Stimulated activated naive B cell treated with anti-CD40 and anti-IgM and Interleukin-4, amounts not matched to agents 10 μg/mL and 1 μg/mL and 100 μg/mL, for 72 hours (primary cell): ENCODE measurements around the gene RBBP8NL.
"Not testable (repeated sequence)": the region's sequence is repeated elsewhere in the genome, so short reads cannot be mapped to it uniquely, and the experiment has no call there.

Experiments
- ATAC-seq, 2 donors: fragments of 150-1000 bp; cut with Tn5 transposase; replicated peaks; 2 replicates each; pipeline ENCODE4 v1.10.0; 2021; ENCODE audit warnings: moderate library complexity in 1 of 2
- DNase-seq: peaks from one replicate; pipeline ENCODE4 v3.0.0; 2021
- H3K27ac Mint-ChIP-seq: one replicate; pipeline ENCODE4 v1.8.0; 2022; ENCODE audit warnings: mild to moderate bottlenecking, mixed read lengths
- H3K27me3 Mint-ChIP-seq, 2 donors: one replicate each; pipeline ENCODE4 v1.8.0; 2022; ENCODE audit warnings: mixed read lengths in 2 of 2
- H3K36me3 Mint-ChIP-seq, 2 donors: one replicate each; pipeline ENCODE4 v1.8.0; 2022; ENCODE audit warnings: mixed read lengths in 2 of 2, mild to moderate bottlenecking in 1 of 2
- H3K4me1 Mint-ChIP-seq, 2 donors: one replicate each; pipeline ENCODE4 v1.8.0; 2022; ENCODE audit warnings: mixed read lengths in 2 of 2, mild to moderate bottlenecking in 1 of 2
- H3K4me3 Mint-ChIP-seq, 2 donors: one replicate each; pipeline ENCODE4 v1.8.0; 2022; ENCODE audit warnings: mild to moderate bottlenecking in 2 of 2, mixed read lengths in 2 of 2, moderate library complexity in 1 of 2
- H3K9me3 Mint-ChIP-seq, 2 donors: one replicate each; pipeline ENCODE4 v1.8.0; 2022; ENCODE audit warnings: mixed read lengths in 2 of 2, mild to moderate bottlenecking in 1 of 2

Gene RBBP8NL

DNA sequence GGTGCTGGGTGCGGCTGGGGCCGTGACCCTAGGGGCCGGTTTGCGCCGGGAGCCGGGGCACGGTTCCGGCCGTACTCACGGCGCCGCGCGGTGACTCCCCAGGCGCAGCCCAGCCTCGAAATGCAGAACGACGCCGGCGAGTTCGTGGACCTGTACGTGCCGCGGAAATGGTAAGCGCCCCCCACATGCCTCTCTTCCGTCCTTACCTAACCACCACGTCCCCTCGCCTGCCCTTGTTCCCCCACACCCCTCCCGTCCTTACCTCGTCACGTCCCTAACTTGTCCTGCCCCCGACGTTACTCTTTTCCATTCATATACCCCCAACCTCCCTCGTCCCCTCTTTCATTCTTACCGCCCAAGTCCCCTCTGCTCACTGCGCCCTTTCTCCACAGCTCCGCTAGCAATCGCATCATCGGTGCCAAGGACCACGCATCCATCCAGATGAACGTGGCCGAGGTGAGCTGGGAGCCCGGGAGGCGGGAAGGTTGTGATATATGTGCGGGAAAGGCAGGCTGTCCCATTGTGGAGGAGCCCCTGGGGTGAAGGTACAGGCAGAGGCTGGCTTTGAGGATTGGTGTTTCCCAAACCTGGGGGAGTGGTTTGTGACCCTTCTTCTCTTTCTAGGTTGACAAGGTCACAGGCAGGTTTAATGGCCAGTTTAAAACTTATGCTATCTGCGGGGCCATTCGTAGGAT is 40.0 kb downstream of the RBBP8NL start:
- Mint-ChIP-seq H3K27me3 (no peaks in the 10 kb centered on the region), H3K36me3 (peaks cover 43 to 61% of the 10 kb centered on the region in 2 donors), H3K4me1 (peaks cover 39 to 69% of the 10 kb centered on the region in 2 donors), H3K9me3 (peaks cover 0 to 1% of the 10 kb centered on the region in 2 donors), H3K27ac (peak overlapping the region; percentile 96), H3K4me3 (peak overlapping the region; percentile 95)
- ATAC-seq = peak; percentile 9 to 17
- no peak for DNase-seq

DNA sequence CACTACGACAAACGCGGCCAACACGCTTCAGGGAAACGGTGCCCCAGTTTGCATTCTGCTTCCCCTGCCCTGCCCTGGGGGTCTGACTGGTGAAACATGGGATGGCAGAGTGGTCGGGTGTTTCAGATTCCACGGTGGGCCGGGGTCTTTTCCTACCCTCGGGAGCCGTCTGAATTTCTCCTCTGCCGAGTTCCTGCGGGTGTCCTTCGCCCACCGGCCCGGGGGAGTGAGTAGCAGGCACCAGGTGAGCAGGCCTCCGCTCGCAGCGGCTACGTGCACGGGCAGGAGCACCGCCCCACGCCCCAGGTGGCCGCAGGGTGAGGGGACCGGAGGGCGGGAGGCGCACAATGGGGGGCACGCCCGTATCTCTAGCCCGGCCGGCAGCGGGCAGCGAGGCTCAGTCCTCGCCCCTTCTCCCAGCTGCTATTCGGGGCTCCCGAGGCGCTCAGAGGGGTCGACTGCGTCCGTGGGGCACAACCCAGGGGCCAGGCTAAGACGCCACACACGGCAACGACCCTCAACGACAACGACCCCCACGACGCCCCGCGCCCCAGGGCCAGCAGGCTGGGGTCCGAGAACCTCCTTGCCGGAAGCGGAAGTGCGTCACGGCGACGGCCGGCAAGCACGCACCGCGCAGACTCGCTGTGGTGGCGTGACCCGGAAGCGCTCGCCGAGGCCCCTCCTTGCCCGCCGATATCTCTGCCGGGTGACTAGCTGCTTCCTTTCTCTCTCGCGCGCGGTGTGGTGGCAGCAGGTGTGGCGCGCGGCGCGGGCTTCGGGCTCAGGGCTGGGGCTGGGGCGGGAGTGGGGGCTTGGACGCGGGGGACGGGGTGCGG is 40.7 kb downstream of the RBBP8NL start, which contains the start of gene RPS21:
Gene RPS21 (plus strand): TSS at position 721 of the 836 bp plus-strand sequence. CDS start 236 bp downstream, outside the sequence.
- Mint-ChIP-seq H3K36me3 (peaks cover 44 to 64% of the 10 kb centered on the region in 2 donors), H3K4me1 (peaks cover 44 to 73% of the 10 kb centered on the region in 2 donors), H3K27ac (peak within 1 kb of the TSS; percentile 96), H3K9me3 (peaks cover 6% of the 10 kb centered on the region in 2 donors), H3K4me3 (peak within 1 kb of the TSS; percentile 95), H3K27me3 (no peaks in the 10 kb centered on the region)
- DNase-seq = peak; percentile 89
- peak; percentile 90 to 95 for ATAC-seq

DNA sequence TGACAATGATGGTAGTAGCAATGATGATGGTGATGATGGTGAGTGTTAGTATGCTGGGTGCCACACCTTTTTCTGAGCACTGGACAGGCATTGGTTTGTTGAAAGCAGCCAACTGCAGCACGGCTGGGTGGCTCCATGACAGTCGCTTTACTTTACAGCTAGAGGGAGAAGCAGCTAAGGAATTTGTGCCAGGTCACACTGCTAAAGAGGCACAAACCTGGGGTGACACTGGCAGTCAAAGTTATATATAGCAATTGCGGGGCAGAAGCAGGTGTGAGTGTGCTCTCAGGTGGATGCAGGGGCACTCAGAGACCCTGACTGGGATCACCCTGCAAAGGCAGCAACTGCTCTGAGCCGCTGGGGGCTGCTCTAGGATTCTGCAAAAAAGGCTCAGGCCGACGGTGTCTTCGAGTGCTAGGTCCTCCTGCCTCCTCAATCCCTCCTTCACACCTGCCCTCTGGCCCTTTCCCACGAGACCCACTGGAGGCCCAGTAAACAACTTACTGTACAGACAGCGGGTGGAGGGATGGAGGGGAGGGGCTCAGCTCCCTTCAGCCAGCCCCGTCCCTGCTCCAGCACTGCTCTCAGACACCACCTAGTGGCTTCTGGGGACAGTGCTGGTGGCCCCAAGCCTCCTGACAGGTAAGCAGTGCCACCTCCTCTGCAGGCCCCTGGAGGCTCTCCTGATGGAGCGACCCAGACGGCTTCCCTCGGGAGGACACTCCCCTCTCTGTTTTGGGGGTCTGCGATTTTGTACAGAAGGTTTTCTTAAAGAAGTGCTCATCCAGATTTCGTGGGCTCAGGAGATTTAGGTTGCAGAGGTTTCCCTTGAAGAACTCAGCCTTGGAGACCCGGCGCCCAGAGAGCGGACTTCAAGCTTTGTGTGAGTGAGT is 44.8 kb downstream of the RBBP8NL start:
- H3K9me3 Mint-ChIP-seq = peaks cover 6% of the 10 kb centered on the region in 2 donors
- DNase-seq = peak; percentile 78
- peak overlapping the region in 1 of 2 donors; percentile 54 for H3K4me3 Mint-ChIP-seq
- no peaks in the 10 kb centered on the region for H3K27me3 Mint-ChIP-seq
- H3K36me3 Mint-ChIP-seq = peaks cover 17 to 26% of the 10 kb centered on the region in 2 donors
- H3K27ac Mint-ChIP-seq = no peak overlapping the region
- peak; percentile 78 to 80 for ATAC-seq
- H3K4me1 Mint-ChIP-seq = peaks cover 25 to 37% of the 10 kb centered on the region in 2 donors

DNA sequence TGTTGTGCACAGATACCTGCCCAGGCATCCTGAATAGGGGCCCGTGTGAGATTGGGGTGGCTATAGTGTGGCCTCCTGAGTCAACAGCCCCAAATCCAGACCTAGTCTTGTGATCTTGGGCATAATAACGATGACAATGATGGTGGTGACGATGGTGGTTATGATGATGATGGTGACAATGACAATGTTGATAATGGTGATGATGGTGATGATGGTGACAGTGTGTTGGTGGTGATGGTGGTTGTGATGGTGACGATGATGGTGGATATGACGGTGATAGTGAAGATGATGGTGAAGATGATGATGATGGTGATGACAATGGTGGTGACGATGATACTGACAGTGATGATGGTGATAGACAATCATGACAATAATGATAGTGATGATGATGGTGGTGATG is 45.5 kb downstream of the RBBP8NL start:
- no peaks in the 10 kb centered on the region for H3K27me3 Mint-ChIP-seq
- H3K4me3 Mint-ChIP-seq = no peak overlapping the region
- peaks cover 14 to 26% of the 10 kb centered on the region in 2 donors for H3K36me3 Mint-ChIP-seq
- H3K27ac Mint-ChIP-seq = no peak overlapping the region
- H3K9me3 Mint-ChIP-seq = peaks cover 6% of the 10 kb centered on the region in 2 donors
- H3K4me1 Mint-ChIP-seq = peaks cover 23 to 35% of the 10 kb centered on the region in 2 donors
- DNase-seq = no peak
- ATAC-seq = no peak

DNA sequence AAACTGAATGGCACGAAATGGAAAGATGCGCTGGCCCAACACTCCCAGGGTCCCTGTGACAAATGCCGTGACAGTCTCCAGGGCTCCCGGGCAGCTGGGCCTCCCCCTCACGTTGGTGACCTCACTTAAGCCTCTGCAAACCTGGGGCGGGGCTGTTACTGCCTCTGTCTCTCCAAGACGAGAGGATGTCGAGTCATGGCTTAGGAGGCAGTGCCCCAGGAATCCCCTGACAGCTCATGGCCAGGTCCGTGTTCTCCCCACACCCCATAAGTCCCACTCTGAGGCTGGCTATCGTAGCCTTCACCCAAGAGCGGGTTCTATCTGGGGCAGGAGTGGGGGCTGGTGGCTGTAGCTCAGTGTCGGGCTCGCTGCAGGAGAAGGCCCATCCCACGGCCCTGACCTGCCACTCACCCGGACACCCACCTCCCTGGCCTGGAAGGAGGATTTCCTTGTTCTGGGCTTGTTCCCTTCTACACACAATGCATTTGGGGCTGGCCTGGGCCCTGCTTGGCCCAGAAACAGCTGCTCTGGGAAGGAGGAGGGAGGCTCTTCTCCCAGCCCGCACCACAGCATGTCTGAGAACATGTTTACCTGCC is 46.0 kb downstream of the RBBP8NL start:
- H3K27ac Mint-ChIP-seq = no peak overlapping the region
- ATAC-seq (no peak), DNase-seq (no peak)
- peaks cover 23 to 35% of the 10 kb centered on the region in 2 donors for H3K4me1 Mint-ChIP-seq
- H3K36me3 Mint-ChIP-seq = peaks cover 14 to 26% of the 10 kb centered on the region in 2 donors
- no peaks in the 10 kb centered on the region for H3K27me3 Mint-ChIP-seq
- H3K4me3 Mint-ChIP-seq = no peak overlapping the region
- H3K9me3 Mint-ChIP-seq = peaks cover 6% of the 10 kb centered on the region in 2 donors

DNA sequence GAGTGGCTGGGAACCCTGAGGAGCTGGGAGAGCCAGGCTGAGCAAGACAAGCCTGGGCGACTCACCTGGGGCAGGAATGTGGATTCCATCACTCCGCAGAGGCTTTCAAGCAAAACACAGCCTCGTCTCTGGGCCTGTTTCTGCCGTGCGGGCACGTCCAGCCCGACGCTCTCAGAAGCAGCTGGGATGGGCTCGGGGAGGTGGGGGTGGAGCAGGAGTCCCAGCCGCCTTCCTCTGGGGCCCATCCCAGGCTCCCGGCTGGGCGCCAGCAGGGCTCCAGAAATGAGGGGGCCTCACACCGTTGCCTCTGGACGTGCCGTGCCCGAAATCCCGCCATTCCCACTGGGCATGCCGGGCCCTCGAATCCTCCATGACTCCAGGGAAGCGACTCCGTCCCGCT is 49.1 kb downstream of the RBBP8NL start:
- H3K4me1 Mint-ChIP-seq = peaks cover 14 to 22% of the 10 kb centered on the region in 2 donors
- H3K27ac Mint-ChIP-seq = no peak overlapping the region
- H3K27me3 Mint-ChIP-seq = no peaks in the 10 kb centered on the region
- ATAC-seq = no peak
- DNase-seq = no peak
- H3K4me3 Mint-ChIP-seq = no peak overlapping the region
- H3K36me3 Mint-ChIP-seq = peaks cover 14 to 16% of the 10 kb centered on the region in 2 donors
- H3K9me3 Mint-ChIP-seq = peaks cover 6% of the 10 kb centered on the region in 2 donors

DNA sequence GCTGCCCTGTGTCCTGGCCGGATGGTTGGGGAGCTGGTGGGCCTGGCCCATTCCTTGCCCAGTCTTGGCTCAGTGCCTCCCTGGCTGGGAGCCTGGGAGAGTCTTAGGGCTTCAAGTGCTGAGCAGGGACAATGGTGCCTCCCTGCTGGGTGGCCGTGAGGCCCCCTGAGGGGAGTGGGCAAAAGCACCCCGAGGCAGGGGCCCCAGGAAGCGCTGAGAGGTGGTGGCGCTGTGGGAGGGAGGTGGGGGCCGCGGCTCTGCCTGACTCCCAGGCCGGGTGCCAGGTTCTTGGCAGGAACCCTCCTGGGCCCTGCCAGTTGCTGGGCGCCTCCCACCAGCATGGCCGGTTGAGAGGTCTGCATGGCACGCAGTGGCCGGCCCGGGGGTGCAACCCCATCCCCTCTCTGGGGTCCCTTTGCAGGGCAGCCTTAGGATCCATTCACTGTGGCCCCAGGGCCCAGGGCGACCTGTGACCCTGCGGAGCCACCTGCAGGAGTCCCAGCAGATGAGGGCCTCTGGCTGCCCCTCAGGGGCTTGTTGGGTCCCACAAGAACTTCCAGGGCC is 49.6 kb downstream of the RBBP8NL start:
- Mint-ChIP-seq H3K4me3 (no peak overlapping the region), H3K9me3 (peaks cover 6% of the 10 kb centered on the region in 2 donors), H3K27me3 (peaks cover 4 to 5% of the 10 kb centered on the region in 2 donors), H3K36me3 (peaks cover 11 to 14% of the 10 kb centered on the region in 2 donors), H3K27ac (no peak overlapping the region), H3K4me1 (peaks cover 12 to 19% of the 10 kb centered on the region in 2 donors)
- DNase-seq (no peak), ATAC-seq (no peak)

DNA sequence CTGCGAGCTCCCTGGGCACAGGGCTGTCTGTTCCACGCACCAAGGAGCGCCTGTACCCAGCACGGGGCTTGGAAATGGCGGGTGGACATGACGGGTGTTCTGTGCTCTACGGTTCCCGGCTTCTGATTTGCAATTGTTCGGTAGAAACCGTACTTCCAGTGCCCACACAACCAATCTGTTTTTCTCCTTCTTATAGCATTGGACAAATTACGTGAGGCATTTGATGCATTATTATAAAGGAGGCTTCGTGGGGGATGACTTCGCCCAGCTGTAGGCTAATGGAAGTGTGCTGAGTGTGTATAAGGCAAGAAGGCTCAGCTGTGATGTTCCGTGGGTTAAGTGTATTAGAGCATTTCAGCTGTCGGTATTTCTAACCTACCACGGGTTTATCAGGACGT is 50.3 kb downstream of the RBBP8NL start:
- DNase-seq (no peak), ATAC-seq (no peak)
- Mint-ChIP-seq H3K27ac (peak overlapping the region; percentile 1), H3K4me3 (no peak overlapping the region), H3K36me3 (peaks cover 6 to 9% of the 10 kb centered on the region in 2 donors), H3K27me3 (peaks cover 5 to 7% of the 10 kb centered on the region in 2 donors), H3K4me1 (peaks cover 9 to 12% of the 10 kb centered on the region in 2 donors), H3K9me3 (peaks cover 3 to 4% of the 10 kb centered on the region in 2 donors)

DNA sequence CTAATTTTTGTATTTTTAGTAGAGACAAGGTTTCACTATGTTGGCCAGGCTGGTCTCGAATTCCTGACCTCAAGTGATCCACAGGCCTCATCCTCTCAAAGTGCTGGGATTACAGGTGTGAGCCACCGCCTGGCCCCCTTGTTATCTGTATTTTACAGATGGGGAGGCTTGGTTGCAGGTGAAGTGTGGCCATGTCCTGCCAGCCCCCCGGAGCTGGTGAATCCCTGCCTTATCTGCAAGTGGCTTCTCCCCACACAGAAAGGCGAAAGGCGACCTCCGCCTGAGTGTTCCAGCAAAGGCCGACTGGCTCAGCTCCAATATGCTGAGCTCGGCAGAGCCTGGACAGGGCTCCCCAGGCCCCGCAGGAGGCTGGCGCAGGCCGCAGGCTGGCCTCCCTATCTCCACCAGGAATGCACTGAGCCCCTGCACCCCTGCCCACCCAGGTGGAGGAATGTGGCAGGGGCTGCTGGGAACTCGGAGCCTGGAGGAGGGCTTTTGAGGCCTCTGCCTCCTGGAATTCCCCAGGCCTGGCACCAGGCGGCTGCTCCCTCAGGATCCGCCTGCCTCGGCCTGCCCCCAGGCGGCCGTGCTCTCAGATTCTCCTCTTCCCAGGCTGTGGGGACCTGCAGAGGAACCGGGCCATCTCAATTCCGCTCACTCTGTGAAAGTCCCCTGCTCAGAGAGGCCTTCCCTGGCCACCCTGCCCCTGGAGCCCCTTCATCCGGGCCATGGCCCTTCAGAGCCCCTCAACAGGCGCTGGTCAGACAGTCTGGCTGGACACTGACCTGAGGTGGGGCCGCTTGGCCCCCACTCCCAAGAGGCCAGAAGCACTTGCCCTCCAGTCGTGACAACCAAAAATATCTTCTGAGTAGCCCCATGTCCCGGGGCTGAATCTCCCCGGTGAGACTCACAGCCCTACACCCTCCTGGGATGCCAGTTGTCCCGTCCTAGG is 51.0 kb downstream of the RBBP8NL start:
- H3K27ac Mint-ChIP-seq = no peak overlapping the region

DNA sequence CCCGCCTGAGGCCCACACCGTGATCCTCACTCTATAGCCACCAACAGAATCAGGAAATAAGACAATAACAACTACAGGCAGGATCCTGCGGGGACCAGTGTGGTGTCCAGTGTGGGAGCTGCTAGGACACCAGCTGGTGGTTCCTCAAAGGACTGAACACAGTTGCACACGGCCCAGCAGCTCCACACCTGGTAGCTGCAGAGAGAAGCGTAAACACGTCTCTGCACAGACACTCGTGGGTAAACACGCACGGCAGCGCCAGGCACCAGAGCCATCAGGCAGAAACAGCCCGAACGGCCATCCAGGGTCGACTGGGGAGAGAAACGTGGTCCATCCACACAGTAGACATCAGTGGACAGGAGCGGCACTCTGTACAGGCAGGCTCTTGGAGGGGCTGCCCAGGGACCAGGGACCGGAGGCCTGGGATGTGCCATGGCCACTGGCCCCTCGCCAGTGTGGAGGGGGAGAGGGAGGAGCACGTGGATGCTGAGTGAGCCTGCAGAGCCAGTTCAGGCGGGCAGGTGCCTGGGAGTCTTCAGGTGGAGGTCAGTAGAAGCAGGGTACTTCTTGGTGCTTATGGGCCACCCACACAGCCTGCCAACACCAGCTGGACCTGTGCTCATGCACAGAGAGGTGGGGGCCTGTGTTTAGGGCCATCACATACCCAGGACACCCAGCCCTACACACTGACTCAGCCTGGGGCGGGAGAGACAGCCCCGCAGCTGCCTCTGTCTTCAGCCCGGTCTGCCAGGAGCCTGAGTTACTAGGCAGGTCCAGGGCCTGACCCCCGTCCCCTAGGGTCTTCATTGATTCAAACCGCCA is 52.8 kb downstream of the RBBP8NL start:
- Mint-ChIP-seq H3K9me3 (no peaks in the 10 kb centered on the region), H3K4me3 (no peak overlapping the region), H3K36me3 (peaks cover 0 to 4% of the 10 kb centered on the region in 2 donors), H3K27me3 (peaks cover 5 to 7% of the 10 kb centered on the region in 2 donors), H3K27ac (no peak overlapping the region), H3K4me1 (peaks cover 10 to 17% of the 10 kb centered on the region in 2 donors)
- no peak for ATAC-seq
- no peak for DNase-seq

More for the DNA sequence above, 51.0 kb downstream of the RBBP8NL start:
- H3K4me3 Mint-ChIP-seq = no peak overlapping the region
- ATAC-seq (no peak), DNase-seq (no peak)
- no peaks in the 10 kb centered on the region for H3K9me3 Mint-ChIP-seq
- peaks cover 0 to 4% of the 10 kb centered on the region in 2 donors for H3K36me3 Mint-ChIP-seq
- peaks cover 5 to 8% of the 10 kb centered on the region in 2 donors for H3K4me1 Mint-ChIP-seq
- H3K27me3 Mint-ChIP-seq = peaks cover 5 to 7% of the 10 kb centered on the region in 2 donors

DNA sequence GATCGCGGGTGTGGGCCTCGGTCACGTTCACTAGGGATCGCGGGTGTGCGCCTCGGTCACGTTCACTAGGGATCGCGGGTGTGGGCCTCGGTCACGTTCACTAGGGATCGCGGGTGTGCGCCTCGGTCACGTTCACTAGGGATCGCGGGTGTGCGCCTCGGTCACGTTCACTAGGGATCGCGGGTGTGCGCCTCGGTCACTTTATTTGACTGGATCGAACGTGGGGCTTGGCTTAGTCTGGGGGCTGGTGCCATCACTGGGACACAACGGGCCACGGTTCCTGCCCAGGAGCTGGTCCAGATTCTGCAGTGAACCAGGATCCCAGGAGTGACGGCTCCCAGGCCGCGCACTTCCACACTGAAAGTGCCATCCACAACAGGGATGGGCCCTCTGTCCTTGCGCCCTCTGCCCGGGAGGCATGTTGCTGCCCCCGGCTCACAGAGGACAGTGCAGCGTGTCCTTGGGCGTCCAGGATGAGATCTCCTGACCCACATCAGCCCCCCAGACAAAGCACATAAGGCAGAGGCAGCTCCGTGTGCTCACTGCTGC is 53.6 kb downstream of the RBBP8NL start:
- not testable (repeated sequence) for H3K36me3 Mint-ChIP-seq, ATAC-seq
- peaks cover 15 to 25% of the 10 kb centered on the region in 2 donors for H3K4me1 Mint-ChIP-seq

More for the DNA sequence above, 53.6 kb downstream of the RBBP8NL start:
- not testable (repeated sequence) for DNase-seq, H3K4me3 Mint-ChIP-seq, H3K27ac Mint-ChIP-seq, H3K9me3 Mint-ChIP-seq
- peaks cover 7 to 12% of the 10 kb centered on the region in 2 donors for H3K27me3 Mint-ChIP-seq
